ENCODE data around the gene ZMAT3.
"Not testable (repeated sequence)": the region's sequence is repeated elsewhere in the genome, so short reads cannot be mapped to it uniquely, and the experiment has no call there.

ZMAT3 gene

GRCh38 chr3:179067839-179068238 is 3.8 kb downstream of the ZMAT3 start:
- DNase-seq, result no peak

- no peak for DNase-seq
These were observed 4.3 kb downstream of the ZMAT3 start for GRCh38 chr3:179067291-179067690.

- no peak for DNase-seq
These were observed 7.6 kb downstream of the ZMAT3 start for GRCh38 chr3:179063945-179064560.

- DNase-seq, result no peak
These were observed 15.3 kb downstream of the ZMAT3 start for GRCh38 chr3:179056326-179056725.

GRCh38 chr3:179054565-179054964 is 17.0 kb downstream of the ZMAT3 start:
- DNase-seq, result not testable (repeated sequence)

GRCh38 chr3:179046497-179047353 is 24.9 kb downstream of the ZMAT3 start:
- DNase-seq, result no peak

- peak; percentile 19 to 37 for DNase-seq
These were observed 25.7 kb downstream of the ZMAT3 start for GRCh38 chr3:179045719-179046402.

- not testable (repeated sequence) for DNase-seq
These were observed 32.7 kb downstream of the ZMAT3 start for GRCh38 chr3:179038899-179039251.

GRCh38 chr3:179038216-179038898 is 33.3 kb downstream of the ZMAT3 start:
- DNase-seq, result no peak

GRCh38 chr3:179037351-179037750 is 34.3 kb downstream of the ZMAT3 start:
- DNase-seq, result peak; percentile 94

- no peak for DNase-seq
These were observed 34.8 kb downstream of the ZMAT3 start for GRCh38 chr3:179036626-179037300.

- DNase-seq, result no peak
These were observed 35.4 kb downstream of the ZMAT3 start for GRCh38 chr3:179036226-179036625.

GRCh38 chr3:179035232-179035631 is 36.4 kb downstream of the ZMAT3 start:
- DNase-seq, result no peak

GRCh38 chr3:179033304-179033657 is 38.3 kb downstream of the ZMAT3 start:
- not testable (repeated sequence) for DNase-seq

- DNase-seq, result not testable (repeated sequence)
These were observed 38.9 kb downstream of the ZMAT3 start for GRCh38 chr3:179032454-179033303.

- no peak for DNase-seq
These were observed 42.5 kb downstream of the ZMAT3 start for GRCh38 chr3:179029096-179029495.

GRCh38 chr3:179028408-179028807 is 43.2 kb downstream of the ZMAT3 start:
- DNase-seq, result no peak

- DNase-seq, result no peak
These were observed 44.2 kb downstream of the ZMAT3 start for GRCh38 chr3:179027326-179027900.

GRCh38 chr3:179026636-179027035 is 45.0 kb downstream of the ZMAT3 start:
- no peak for DNase-seq

- no peak for DNase-seq
These were observed 50.3 kb downstream of the ZMAT3 start for GRCh38 chr3:179021119-179021903.

- DNase-seq, result no peak
These were observed 51.5 kb downstream of the ZMAT3 start for GRCh38 chr3:179020112-179020511.

Measured in Kasumi-1 (cell line).